GM12878 (cell line): ENCODE data around the gene ZNF512B. TPM values are rescaled to one million over a fixed set of nuclear protein-coding genes. Genes with fewer than 3 reads are reported as not detected.

Experiments
- BCL11A ChIP-seq: IDR thresholded peaks from 2 replicates; pipeline ENCODE4 v1.6.1; 2011; ENCODE audit warnings: low read depth, low read length
- CHD2 ChIP-seq: IDR thresholded peaks from 2 replicates; pipeline ENCODE4 v1.6.1; 2011; ENCODE audit warnings: low read depth, low read length, improper control_type of control experiment, borderline replicate concordance
- EGR1 ChIP-seq, 2 experiments: IDR thresholded peaks; 1 replicate in 1 of 2; 2 replicates in 1 of 2; pipeline ENCODE4 v1.6.1; 2011 to 2012; ENCODE audit warnings: low read depth in 2 of 2, low read length in 2 of 2, borderline replicate concordance in 1 of 2, mild to moderate bottlenecking in 1 of 2, moderate library complexity in 1 of 2
- GATAD2B ChIP-seq: fragments of 450-650 bp; conservative IDR thresholded peaks from 2 replicates; pipeline ENCODE4 v1.6.1; 2017; ENCODE audit warnings: low read depth, mild to moderate bottlenecking, moderate library complexity
- HDAC2 ChIP-seq: fragments of 200-600 bp; sonication (generic); IDR thresholded peaks from 2 replicates; pipeline ENCODE4 v1.6.1; 2017
- IKZF1 ChIP-seq: fragments of 450-650 bp; conservative IDR thresholded peaks from 2 replicates; pipeline ENCODE4 v1.6.1; 2017; ENCODE audit warnings: antibody characterized with exemption, mild to moderate bottlenecking
- IRF4 ChIP-seq: IDR thresholded peaks from 2 replicates; pipeline ENCODE4 v1.6.1; 2011; ENCODE audit warnings: low read depth, low read length
- KDM1A ChIP-seq: fragments of 200-600 bp; sonication (generic); IDR thresholded peaks from 2 replicates; pipeline ENCODE4 v1.6.1; 2016; ENCODE audit warnings: borderline replicate concordance
- MEF2A ChIP-seq: IDR thresholded peaks from 2 replicates; pipeline ENCODE4 v1.6.1; 2011; ENCODE audit warnings: low read depth, mild to moderate bottlenecking, low read length, moderate library complexity; ENCODE audit not compliant: insufficient read depth
- MEF2B ChIP-seq: fragments of 450-650 bp; IDR thresholded peaks from 2 replicates; pipeline ENCODE4 v1.6.1; 2018; ENCODE audit warnings: mild to moderate bottlenecking, moderate library complexity; ENCODE audit not compliant: partially characterized antibody, poor library complexity, severe bottlenecking
- MTA2 ChIP-seq: fragments of 450-650 bp; IDR thresholded peaks from 2 replicates; pipeline ENCODE4 v1.6.1; 2016; ENCODE audit warnings: low read depth, mild to moderate bottlenecking, moderate library complexity
- MYB ChIP-seq: fragments of 150-350 bp; IDR thresholded peaks from 2 replicates; pipeline ENCODE4 v1.6.1; 2014; ENCODE audit warnings: mild to moderate bottlenecking, low read depth, low read length, borderline replicate concordance
- NR2C2 ChIP-seq: IDR thresholded peaks from 2 replicates; pipeline ENCODE4 v1.6.1; 2011; ENCODE audit warnings: borderline replicate concordance, low read depth; ENCODE audit not compliant: control insufficient read depth, insufficient read length
- POLR2A ChIP-seq: IDR thresholded peaks from 2 replicates; pipeline ENCODE4 v1.6.1; 2011; ENCODE audit warnings: low read depth, mild to moderate bottlenecking, low read length
- POLR2AphosphoS5 ChIP-seq: IDR thresholded peaks from 2 replicates; pipeline ENCODE4 v1.6.1; 2011; ENCODE audit warnings: mild to moderate bottlenecking, low read length, inconsistent platforms
- SUPT20H ChIP-seq: IDR thresholded peaks from 2 replicates; pipeline ENCODE4 v1.6.1; 2011; ENCODE audit warnings: low read depth, mild to moderate bottlenecking, low read length, moderate library complexity, borderline replicate concordance; ENCODE audit not compliant: control insufficient read depth
- TAF1 ChIP-seq: IDR thresholded peaks from 2 replicates; pipeline ENCODE4 v1.6.1; 2011; ENCODE audit warnings: mild to moderate bottlenecking, low read depth, low read length, borderline replicate concordance
- ZNF24 ChIP-seq: fragments of 450-650 bp; IDR thresholded peaks from 2 replicates; pipeline ENCODE4 v1.6.1; 2017; ENCODE audit warnings: antibody characterized with exemption, mild to moderate bottlenecking
- ZZZ3 ChIP-seq: IDR thresholded peaks from 2 replicates; pipeline ENCODE4 v1.6.1; 2011; ENCODE audit warnings: low read depth; ENCODE audit not compliant: control insufficient read depth, insufficient read length
- polyA plus RNA-seq, 11 experiments: library from polyadenylated mRNA; depleted of rRNA in 4 of 11; unstranded in 6 of 11; stranded (reverse) in 5 of 11; fragments of >200 nt; fragmentation: Nextera tagmentation in 4 of 11; fragmentation: Illumina TruSeq in 1 of 11; extraction: Ambion mirVana in 4 of 11; extraction: Trizol in 1 of 11; gene quantifications; 1 replicate in 1 of 11; 2 replicates in 10 of 11; pipeline versions ENCODE4 v1.2.1 to v1.2.3, GENCODE V29; 2011 to 2016; ENCODE audit warnings: inconsistent platforms in 2 of 11, missing spikeins in 2 of 11, low read depth in 1 of 11
- total RNA-seq, 4 experiments: library from RNA; depleted of rRNA in 3 of 4; stranded (reverse); fragments of >200 nt in 3 of 4; fragmentation: Illumina TruSeq in 1 of 4; extraction: Trizol in 1 of 4; gene quantifications; 2 replicates each; pipeline versions ENCODE4 v1.2.1 to v1.2.3, GENCODE V29; 2013 to 2021
- TF ChIP-seq, protein P1 (sequence below): fragments of 450-650 bp; conservative IDR thresholded peaks from 2 replicates; pipeline ENCODE4 v1.6.1; 2017; ENCODE audit warnings: mild to moderate bottlenecking, moderate library complexity
- TF ChIP-seq, protein P2 (sequence below): fragments of 450-650 bp; IDR thresholded peaks from 2 replicates; pipeline ENCODE4 v1.6.1; 2017; ENCODE audit warnings: low read depth, mild to moderate bottlenecking, moderate library complexity
- TF ChIP-seq, protein P3 (sequence below): fragments of 450-650 bp; IDR thresholded peaks from 2 replicates; pipeline ENCODE4 v1.6.1; 2017; ENCODE audit warnings: mild to moderate bottlenecking, moderate library complexity

The ZNF512B gene
- total and polyA plus RNA-seq, 10 of the 15 experiments (the other 5 are each of a cell fraction or from before 2014, with no cell fraction given) = 0.06 to 23.9 (median 4.0) TPM

DNA sequence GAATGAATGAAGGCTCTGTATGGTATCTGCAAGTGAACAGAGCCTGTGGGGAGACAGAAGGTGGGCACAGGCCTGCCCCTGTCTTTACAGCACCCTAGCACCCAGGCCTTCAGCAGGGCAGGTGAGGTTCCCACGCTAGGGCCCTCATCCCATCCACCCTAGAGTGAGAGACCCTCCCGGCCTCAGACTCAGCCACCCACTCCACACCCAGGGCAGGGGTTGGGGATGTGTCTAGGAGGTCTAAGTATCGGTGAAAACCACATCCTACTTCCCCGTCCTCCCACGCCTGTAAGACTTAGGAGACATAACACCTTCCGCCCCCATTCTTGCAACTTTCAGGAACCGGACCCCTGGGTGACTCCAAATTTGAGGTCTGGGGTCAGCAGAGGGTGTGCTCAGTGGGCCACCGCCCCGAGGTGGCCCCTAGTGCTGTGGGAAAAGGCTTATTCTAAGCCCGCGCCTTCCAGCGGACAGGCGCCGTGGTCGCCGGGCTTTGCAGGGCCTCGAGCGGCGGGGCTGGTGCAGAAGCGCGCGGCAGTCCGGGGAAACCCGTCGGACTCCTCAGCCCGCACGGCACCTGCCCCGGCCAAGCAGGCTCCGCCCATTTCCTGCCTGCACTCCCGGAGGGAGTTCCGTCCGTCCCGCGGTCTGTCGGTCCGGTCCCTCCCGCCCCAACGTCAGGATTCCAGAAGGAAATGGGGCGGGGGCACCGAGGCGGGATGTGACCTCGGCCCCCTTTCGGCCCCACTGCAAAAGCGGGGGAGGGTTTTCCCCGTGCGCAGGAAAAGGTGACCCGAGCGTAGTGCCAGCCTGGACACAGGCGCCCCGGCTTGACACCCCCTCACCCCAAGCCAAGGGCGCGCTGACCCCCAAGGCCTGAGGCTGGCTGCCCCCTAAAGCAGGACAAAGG, 8.8 kb upstream of the ZNF512B start (continued):
- TF ChIP-seq, protein P1, sequence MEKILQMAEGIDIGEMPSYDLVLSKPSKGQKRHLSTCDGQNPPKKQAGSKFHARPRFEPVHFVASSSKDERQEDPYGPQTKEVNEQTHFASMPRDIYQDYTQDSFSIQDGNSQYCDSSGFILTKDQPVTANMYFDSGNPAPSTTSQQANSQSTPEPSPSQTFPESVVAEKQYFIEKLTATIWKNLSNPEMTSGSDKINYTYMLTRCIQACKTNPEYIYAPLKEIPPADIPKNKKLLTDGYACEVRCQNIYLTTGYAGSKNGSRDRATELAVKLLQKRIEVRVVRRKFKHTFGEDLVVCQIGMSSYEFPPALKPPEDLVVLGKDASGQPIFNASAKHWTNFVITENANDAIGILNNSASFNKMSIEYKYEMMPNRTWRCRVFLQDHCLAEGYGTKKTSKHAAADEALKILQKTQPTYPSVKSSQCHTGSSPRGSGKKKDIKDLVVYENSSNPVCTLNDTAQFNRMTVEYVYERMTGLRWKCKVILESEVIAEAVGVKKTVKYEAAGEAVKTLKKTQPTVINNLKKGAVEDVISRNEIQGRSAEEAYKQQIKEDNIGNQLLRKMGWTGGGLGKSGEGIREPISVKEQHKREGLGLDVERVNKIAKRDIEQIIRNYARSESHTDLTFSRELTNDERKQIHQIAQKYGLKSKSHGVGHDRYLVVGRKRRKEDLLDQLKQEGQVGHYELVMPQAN = peak; percentile 54; the same call in 1 of the 2 replicates
- TF ChIP-seq GATAD2B (peak; percentile 92), IKZF1 (peak; percentile 98), ZZZ3 (no peak), MTA2 (peak; percentile 52; the same call in 1 of the 2 replicates), EGR1 (IDR thresholded peaks at IDR 0.05; ENCODE audit: borderline replicate concordance in 1 of 2, low read depth in 2 of 2, low read length in 2 of 2) (peak in 1 of 2 experiments; percentile 94; a peak in 2 of 3 replicates), TAF1 (peak; percentile 77), KDM1A (no peak), HDAC2 (no peak), CHD2 (no peak), IRF4 (no peak), NR2C2 (no peak), SUPT20H (no peak), ZNF24 (0 out of 2 replicates have a peak, but pooled peaks have one; percentile 24), MYB (no peak), POLR2A (peak; percentile 74), BCL11A (0 out of 2 replicates have a peak, but pooled peaks have one; percentile 13), MEF2B (peak; percentile 63), POLR2AphosphoS5 (peak; percentile 84), MEF2A (0 out of 2 replicates have a peak, but pooled peaks have one; percentile 42)
- TF ChIP-seq, protein P2, sequence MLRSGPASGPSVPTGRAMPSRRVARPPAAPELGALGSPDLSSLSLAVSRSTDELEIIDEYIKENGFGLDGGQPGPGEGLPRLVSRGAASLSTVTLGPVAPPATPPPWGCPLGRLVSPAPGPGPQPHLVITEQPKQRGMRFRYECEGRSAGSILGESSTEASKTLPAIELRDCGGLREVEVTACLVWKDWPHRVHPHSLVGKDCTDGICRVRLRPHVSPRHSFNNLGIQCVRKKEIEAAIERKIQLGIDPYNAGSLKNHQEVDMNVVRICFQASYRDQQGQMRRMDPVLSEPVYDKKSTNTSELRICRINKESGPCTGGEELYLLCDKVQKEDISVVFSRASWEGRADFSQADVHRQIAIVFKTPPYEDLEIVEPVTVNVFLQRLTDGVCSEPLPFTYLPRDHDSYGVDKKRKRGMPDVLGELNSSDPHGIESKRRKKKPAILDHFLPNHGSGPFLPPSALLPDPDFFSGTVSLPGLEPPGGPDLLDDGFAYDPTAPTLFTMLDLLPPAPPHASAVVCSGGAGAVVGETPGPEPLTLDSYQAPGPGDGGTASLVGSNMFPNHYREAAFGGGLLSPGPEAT = peak; percentile 84
- TF ChIP-seq, protein P3, sequence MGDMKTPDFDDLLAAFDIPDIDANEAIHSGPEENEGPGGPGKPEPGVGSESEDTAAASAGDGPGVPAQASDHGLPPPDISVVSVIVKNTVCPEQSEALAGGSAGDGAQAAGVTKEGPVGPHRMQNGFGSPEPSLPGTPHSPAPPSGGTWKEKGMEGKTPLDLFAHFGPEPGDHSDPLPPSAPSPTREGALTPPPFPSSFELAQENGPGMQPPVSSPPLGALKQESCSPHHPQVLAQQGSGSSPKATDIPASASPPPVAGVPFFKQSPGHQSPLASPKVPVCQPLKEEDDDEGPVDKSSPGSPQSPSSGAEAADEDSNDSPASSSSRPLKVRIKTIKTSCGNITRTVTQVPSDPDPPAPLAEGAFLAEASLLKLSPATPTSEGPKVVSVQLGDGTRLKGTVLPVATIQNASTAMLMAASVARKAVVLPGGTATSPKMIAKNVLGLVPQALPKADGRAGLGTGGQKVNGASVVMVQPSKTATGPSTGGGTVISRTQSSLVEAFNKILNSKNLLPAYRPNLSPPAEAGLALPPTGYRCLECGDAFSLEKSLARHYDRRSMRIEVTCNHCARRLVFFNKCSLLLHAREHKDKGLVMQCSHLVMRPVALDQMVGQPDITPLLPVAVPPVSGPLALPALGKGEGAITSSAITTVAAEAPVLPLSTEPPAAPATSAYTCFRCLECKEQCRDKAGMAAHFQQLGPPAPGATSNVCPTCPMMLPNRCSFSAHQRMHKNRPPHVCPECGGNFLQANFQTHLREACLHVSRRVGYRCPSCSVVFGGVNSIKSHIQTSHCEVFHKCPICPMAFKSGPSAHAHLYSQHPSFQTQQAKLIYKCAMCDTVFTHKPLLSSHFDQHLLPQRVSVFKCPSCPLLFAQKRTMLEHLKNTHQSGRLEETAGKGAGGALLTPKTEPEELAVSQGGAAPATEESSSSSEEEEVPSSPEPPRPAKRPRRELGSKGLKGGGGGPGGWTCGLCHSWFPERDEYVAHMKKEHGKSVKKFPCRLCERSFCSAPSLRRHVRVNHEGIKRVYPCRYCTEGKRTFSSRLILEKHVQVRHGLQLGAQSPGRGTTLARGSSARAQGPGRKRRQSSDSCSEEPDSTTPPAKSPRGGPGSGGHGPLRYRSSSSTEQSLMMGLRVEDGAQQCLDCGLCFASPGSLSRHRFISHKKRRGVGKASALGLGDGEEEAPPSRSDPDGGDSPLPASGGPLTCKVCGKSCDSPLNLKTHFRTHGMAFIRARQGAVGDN = peak; percentile 38; the same call in 1 of the 2 replicates
